HK-2 (cell line): ENCODE measurements around the gene TRIOBP.
"Not testable (repeated sequence)": the region's sequence is repeated elsewhere in the genome, so short reads cannot be mapped to it uniquely, and the experiment has no call there.

Source experiments
- DNase-seq: peaks from one replicate; pipeline ENCODE4 v3.0.0-alpha.2; 2018; ENCODE audit not compliant: unreplicated experiment

Gene TRIOBP

DNA sequence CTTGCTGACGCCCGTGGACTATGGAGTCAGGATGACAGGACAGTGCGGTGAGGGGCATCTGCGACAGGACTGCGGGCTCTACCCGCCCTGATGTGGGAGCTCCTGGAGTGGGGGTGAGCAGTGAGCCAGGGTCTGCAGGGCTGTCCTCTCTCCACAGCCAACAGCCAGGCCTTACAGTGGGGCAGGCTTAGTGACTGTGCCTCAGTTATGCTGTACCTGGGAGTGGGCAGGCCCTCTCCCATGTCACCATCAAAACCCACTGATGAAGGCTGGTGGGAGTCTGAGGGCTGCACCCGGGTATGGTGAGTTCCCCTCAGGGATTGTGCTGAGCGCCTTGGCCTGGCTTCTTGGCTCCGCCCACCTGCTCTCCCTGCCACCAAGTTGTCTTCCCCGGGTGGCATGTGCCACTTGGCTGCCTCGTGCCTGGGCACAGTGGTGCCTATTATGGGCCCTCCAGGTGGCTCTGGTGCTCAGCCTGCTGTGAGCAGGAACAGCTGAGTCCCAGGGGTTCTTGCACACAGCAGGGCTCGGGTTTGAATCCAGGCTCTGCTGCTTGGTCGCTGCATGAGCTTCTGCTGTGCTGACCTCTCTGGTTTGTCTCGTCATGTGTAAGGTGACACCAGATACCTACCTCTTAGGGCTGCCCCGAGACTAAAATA lies 4.1 kb upstream of the TRIOBP start:
- DNase-seq, result no peak

DNA sequence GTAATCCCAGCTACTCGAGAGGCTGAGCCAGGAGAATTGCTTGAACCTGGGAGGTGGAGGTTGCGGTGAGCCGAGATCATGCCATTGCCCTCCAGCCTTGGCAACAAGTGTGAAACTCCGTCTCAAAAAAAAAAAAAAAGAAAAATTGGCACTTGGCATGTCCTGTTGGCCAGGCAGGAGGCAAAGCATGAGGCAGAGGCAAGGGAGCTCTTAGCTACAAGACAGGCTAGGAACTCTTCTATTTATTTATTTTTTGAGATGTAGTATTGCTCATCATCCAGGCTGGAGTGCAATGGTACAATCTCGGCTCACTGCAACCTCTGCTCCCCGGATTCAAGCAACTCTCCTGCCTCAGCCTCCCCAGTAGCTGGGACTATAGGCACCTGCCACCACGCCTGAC lies 2.7 kb upstream of the TRIOBP start:
- DNase-seq, result not testable (repeated sequence)

DNA sequence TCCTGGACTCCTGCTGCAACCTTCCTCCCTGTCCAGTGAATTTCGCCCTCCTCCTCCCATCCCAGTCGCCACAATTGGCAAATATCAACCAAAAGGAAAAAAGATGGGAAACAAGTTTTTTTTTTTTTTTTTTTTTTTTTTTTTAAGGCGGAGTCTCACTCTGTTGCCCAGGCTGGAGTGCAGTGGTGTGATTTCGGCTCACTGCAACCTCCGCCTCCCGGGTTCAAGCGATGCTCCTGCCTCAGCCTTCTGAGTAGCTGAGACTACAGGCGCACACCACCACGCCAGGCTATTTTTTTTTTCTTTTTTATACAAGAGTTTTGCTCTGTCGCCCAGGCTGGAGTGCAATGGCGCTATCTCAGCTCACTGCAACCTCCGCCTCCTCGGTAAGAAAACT lies 590 bp upstream of the TRIOBP start:
- not testable (repeated sequence) for DNase-seq

DNA sequence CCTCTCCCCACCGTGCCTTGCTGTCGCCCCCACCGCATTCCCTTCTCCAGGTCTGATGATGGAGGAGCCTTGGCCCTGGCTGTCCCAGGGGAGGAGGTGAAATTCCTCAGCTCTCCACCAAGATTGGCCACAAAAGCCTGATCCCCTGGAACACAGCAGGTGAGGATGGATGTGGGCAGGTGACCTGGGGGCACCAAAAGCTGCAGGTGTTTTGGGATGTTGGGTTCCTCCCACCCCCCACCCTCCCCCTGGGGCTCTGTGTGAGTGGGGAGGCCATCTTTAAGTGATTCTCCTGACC lies 639 bp downstream of the TRIOBP start:
- no peak for DNase-seq

DNA sequence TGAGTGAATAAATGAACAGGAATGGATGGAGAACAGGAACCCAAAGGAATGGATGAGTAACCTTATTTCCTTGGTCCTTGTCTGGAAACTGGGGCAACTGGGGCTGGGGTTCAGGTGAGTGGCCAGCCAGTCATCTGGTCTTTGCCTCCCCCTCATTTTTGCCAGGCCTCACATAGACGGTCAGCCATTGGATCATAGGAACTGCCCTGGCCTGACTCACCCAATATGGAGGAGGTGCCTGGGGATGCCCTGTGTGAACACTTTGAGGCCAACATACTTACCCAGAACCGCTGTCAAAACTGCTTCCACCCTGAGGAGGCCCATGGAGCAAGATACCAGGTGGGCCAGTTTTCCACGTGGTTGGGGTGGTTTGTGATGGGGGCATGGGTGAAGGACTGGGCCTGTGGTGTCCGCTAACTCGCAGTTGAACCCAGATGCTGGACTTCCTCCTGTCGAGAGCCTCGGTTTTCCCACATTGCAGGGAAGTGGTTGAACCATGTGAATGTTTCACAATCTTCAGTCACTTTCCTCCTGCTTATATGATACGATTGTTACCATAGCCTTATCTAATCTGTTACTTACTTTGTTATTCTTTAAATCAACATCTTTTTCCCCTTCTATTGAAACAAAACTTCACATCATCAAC lies 4.4 kb downstream of the TRIOBP start:
- DNase-seq, result no peak

DNA sequence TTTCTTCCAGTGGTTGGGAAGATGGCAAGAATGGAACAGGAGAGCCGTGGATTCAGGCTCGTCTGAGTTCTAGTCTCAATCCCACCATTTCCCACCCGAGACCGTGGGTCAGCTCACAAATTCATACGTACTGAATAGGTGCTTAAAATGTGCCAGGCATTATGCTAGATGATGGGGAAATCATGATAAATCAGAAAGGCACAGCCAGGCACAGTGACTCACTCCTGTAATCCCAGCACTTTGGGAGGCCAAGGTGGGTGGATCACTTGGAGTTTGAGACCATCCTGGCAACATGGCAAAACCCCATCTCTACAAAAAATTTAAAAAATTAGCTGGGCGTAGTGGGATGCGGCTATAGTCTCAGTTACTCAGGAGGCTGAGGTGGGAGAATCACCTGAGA lies 7.1 kb downstream of the TRIOBP start:
- DNase-seq, result no peak

DNA sequence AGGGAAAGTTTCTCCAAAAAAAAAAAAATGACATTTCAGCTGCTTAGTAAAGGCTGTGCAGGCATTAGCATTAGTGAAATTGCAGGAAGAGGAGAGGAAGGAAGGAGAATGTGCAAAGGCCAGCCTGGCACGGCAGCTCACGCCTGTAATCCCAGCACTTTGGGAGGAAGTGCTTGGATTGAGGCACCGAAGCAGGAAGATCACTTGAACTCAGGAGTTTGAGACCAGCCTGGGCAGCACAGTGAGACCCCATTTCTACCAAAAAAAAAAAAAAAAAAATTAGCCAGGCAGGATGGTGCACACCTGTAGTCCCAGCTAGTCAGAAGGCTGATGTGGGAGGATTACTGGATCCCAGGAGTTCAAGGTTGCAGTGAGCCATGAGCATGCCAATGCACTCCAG lies 7.8 kb downstream of the TRIOBP start:
- no peak for DNase-seq

DNA sequence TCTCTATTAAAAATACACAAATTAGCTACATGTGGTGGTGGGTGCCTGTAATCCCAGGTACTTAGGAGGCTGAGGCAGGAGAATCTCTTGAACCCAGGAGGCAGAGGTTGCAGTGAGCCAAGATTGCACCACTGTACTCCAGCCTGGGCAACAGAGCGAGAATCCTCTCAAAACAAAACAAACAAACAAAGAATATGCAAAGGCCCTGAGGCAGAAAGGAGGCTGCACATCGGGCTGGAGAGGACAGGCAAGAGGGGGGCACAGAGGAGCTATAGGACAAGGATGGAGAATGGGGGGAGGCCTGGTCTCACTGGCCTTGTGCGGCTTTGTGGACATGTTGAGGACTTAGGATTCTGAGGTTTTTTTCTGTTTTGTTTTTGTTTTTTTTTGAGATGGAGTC lies 8.4 kb downstream of the TRIOBP start:
- DNase-seq, result no peak

DNA sequence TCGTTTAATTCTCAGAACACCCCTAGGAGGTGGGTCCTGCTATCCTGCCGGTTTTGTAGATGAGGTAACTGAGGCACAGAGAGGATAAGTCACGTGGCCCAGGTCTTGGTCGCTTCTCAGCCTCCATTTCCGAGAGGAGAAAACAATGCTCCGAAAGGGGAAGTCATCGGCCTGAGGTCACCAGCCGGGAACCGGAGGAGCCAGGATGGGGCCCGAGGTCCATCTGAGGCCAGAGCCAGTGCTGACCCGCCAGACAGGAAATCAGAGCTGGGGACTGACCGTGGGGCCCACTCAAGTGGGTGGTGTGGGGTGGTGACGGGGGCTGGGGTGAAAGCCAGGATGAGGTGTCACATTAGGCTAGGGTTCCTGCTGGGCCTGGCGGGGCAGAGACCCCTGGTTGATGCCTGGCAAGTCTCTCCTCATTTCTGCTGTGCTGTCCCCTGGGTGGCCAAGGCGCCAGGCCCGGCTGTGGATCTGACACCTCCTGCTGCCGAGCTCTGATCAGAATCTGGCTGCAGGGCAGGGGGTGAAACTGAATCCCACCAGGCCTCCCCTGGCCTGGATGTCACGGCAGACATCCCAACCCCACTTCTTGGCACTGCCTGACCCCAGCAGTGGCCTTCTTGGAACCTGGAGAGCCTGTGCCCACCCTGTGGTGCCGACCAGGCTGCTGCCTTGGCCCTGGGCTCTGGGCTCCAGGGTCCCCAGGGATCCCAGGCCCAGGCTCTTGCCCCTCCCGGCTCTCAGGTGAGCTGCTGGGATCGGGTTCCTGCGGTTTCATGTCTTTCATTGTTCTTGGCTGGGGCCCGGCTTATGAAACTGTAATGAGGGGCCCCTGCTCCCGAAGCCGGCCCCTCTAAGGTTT lies 12.0 kb downstream of the TRIOBP start:
- DNase-seq, result no peak

DNA sequence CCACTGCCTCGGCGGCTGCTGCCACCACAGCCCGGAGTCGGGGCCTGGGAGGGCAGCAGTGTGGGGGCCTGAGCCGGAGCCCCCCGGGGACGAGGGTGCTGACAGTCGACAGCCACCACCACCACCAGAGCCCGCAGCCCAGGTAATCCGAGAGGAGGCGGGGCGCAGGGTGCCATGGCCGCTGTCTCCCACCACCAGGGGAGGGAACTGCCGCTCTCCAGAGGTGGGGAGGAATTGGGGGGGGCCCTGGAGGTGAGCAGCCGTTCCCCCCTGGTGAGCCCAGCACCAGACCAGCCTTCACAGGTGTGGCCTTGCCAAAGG lies 12.6 kb downstream of the TRIOBP start:
- DNase-seq, result no peak

DNA sequence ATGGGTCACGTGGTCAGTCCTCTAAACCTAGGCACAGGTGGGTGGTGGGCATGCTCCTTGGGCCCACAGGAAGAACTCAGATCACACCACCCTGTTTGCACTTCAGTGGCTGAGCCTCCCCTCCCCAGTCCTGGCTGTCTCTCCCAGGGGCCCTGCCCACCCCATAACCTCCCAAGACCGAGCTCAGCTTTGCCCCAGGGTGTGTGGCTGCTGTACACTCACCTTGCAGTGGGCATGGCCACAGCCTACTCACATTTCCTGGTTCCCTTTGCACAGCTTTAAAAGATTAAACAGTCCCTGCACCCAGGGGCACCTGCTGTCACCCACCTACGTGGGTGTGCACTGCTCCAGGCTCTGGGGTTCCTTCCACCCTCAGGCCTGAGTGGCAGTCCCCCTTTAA lies 13.8 kb downstream of the TRIOBP start:
- DNase-seq, result no peak

DNA sequence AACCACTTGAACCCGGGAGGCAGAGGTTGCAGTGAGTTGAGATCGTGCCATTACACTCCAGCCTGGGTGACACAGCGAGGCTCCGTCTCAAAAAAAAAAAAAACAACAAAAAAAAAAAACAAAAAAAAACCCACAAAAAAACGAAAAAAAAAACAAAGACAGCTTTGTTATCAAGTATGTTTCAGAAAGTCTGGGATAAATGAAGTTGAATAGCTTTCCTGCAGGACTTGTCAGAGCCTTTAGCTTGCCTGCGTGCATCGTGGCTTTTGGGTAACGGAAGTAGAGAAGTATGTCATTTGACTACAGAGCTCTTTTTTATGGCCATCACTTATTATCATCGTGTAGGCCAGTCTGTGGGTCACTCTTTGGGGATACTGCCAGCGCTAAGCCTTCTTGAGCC lies 14.6 kb downstream of the TRIOBP start:
- no peak for DNase-seq

DNA sequence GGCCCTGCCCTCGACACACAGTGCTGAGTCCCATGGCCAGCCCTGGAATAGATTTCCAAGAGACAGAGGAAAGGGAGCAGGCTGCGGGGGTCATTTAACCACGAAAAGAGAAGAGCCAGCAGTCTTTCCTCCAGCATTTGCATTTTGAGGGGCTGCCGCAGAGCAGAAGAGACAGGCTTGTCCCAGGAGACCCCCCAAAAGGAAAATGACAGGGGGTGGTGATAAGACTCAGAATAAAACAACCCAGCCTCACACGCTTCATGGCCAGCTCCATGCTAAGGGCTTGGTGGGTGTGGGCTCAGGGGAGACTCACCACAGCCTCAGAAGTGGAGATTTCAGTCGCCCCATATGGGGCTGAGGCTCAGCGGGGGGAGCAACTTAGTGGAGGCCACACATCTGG lies 16.9 kb downstream of the TRIOBP start:
- DNase-seq, result no peak

DNA sequence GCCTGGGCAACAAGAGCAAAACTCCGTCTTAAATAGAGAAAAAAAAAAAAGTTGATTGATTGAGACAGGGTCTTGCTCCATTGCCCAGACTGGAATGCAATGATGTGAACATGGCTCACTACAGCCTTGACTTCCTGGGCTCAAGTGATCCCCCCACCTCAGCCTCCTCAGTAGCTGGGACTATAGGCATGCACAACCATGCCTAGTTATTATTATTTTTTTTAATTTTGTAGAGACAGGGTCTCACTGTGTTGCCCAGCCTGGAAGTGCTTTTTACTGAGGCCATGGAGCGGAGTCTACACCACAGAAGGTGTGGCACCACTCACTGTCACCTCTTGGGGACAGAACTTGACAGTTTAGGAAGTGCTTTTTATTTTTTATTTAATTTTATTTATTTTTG lies 17.8 kb downstream of the TRIOBP start:
- DNase-seq, result no peak

DNA sequence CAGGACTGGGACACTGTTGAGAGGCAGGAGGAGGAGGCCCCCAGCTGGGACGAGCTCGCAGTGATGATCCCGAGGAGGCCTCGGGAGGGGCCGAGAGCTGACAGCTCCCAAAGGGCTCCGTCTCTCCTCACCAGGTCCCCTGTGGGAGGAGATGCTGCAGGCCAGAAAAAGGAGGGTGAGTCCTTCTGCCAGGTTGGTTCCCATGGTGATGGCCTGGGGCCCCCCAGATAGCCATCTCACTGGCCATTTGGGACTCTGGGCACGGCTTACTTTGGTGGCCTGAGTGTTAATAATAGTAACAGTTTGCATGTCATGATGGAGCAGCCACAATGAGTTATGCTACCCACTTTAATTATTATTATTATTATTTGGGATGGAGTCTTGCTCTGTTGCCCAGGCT lies 18.9 kb downstream of the TRIOBP start:
- DNase-seq, result no peak

DNA sequence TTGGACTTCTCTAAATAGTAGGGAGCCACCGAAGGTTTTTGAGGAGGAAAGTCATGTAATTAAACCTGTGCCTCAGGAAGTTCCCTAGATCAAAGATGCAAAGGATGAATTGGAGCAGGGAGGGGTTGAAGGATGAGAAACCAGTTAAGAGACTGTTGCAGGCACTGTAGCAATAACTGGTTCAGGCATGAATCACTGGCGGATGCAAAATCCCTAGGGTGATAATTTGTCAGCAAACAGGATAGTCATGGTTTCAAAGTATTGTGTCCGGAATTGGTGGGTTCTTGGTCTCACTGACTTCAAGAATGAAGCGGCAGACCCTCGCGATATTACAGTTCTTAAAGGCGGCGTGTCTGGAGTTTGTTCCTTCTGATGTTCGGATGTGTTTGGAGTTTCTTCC lies 19.9 kb downstream of the TRIOBP start:
- no peak for DNase-seq

DNA sequence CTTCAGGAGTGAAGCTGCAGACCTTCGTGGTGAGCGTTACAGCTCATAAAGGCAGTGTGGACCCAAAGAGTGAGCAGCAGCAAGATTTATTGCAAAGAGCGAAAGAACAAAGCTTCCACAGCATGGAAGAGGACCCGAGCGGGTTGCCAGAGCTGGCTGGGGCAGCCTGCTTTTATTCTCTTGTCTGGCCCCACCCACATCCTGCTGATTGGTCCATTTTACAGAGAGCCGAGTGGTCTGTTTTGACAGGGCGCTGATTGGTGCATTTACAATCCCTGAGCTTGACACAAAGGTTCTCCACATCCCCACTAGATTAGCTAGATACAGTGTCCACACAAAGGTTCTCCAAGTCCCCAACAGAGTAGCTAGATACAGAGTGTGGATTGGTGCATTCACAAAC lies 20.4 kb downstream of the TRIOBP start:
- DNase-seq, result not testable (repeated sequence)

DNA sequence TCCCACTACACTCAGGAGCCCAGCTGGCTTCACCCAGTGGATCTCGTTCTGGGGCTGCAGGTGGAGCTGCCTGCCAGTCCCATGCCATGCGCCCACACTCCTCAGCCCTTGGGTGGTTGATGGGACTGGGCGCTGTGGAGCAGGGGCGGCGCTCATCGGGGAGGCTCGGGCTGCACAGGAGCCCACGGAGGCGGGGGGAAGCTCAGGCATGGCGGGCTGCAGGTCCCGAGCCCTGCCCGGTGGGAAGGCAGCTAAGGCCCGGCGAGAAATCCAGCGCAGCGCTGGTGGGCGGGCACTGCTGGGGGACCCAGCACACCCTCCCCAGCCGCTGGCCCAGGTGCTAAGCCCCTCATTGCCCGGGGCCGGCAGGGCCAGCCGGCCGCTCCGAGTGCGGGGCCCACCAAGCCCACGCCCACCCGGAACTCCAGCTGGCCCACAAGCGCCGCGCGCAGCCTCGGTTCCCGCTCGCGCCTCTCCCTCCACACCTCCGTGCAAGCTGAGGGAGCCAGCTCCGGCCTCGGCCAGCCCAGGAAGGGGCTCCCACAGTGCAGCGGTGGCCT lies 21.0 kb downstream of the TRIOBP start:
- not testable (repeated sequence) for DNase-seq

DNA sequence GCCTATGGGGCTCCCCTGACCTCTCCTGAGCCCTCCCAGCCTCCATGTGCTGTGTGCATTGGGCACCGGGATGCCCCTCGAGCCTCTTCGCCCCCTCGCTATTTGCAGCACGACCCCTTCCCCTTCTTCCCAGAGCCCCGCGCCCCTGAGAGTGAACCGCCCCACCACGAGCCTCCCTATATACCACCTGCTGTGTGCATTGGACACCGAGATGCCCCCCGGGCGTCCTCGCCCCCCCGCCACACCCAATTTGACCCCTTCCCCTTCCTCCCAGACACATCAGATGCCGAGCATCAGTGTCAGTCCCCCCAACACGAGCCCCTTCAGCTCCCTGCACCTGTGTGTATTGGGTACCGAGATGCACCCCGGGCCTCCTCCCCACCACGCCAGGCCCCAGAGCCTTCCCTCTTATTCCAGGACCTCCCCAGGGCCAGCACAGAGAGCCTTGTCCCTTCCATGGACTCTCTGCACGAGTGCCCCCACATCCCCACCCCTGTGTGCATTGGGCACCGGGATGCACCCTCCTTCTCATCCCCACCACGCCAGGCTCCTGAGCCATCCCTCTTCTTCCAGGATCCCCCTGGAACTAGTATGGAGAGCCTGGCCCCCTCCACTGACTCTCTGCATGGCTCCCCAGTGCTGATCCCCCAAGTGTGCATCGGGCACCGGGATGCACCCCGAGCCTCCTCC lies 28.8 kb downstream of the TRIOBP start:
- DNase-seq, result no peak

DNA sequence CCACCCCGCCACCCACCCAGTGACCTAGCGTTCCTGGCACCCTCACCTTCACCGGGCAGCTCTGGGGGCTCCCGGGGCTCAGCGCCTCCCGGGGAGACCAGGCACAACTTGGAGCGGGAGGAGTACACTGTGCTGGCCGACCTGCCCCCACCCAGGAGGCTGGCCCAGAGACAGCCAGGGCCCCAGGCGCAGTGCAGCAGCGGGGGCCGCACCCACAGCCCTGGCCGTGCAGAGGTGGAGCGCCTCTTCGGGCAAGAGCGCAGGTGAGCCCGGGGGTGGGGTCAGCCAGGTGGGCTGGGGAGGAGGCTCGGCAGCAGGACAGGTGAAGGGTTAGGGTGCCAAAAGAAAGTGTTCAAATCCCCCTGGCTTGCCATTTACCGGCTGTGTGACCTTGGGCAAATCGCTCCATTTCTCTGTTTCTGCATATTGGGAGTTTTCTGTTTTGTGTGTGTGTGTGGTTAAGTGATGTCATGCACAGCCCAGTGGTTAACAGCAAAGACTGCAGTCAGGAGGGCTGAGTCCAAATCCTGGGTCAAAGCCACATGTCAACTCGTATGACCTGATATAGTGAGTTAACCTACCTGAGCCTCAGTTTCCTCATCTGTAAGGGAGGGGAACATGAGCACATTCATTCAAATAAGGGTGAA lies 29.5 kb downstream of the TRIOBP start:
- DNase-seq, result no peak

DNA sequence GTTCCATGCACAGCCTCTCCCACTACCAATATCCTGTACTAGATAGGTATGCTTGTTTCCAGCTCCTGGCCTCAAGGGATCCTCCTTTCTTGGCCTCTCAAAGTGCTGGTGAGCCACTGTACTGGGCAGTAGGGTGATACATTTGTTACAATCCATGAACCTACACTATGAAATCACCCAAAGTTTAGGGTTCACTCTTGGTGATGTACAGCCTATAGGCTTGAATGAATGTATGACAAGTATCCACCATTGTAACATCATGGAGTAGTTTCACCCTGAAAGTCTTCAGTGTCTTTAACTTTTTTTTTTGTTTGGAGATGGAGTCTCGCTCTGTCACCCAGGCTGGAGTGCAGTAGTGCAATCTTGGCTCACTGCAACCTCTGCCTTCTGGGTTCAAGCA lies 31.8 kb downstream of the TRIOBP start:
- no peak for DNase-seq
